K562 (cell line): ENCODE results near the gene OR2V1. TPM values are rescaled to one million over a fixed set of nuclear protein-coding genes. Genes with fewer than 3 reads are reported as not detected.

Experiments
- ATF1 ChIP-seq, 2 experiments: fragments of 450-650 bp in 1 of 2; IDR thresholded peaks; 2 replicates each; pipeline ENCODE4 v1.6.1; 2016; ENCODE audit warnings: missing compliant biosample characterization in 1 of 2, missing genetic modification characterization in 1 of 2
- FOXJ3 ChIP-seq: sonication (generic); formaldehyde crosslinking; IDR thresholded peaks from 2 replicates; pipeline ENCODE4 v1.4.0; 2020; ENCODE audit warnings: mild to moderate bottlenecking, missing genetic modification reagents
- HDAC6 ChIP-seq: IDR thresholded peaks from 2 replicates; pipeline ENCODE4 v1.6.1; 2012; ENCODE audit warnings: low read depth, mild to moderate bottlenecking, control low read depth, inconsistent platforms, low read length, moderate library complexity
- KLF6 ChIP-seq: fragments of 250-450 bp; sonication (Bioruptor Pico); IDR thresholded peaks from 2 replicates; pipeline ENCODE4 v1.4.0; 2020; ENCODE audit warnings: mild to moderate bottlenecking, moderate library complexity, borderline replicate concordance
- POLR2B ChIP-seq: fragments of 450-650 bp; IDR thresholded peaks from 2 replicates; pipeline ENCODE4 v1.6.1; 2018; ENCODE audit warnings: low read depth; ENCODE audit not compliant: partially characterized antibody
- SIN3A ChIP-seq, 2 experiments: fragments of 150-350 bp in 1 of 2; IDR thresholded peaks; 2 replicates each; pipeline ENCODE4 v1.6.1; 2011 to 2016; ENCODE audit warnings: borderline replicate concordance in 2 of 2, low read depth in 2 of 2, low read length in 2 of 2, mild to moderate bottlenecking in 2 of 2, moderate library complexity in 2 of 2; ENCODE audit not compliant: control insufficient read depth in 1 of 2
- SOX6 ChIP-seq: fragments of 450-650 bp; IDR thresholded peaks from 2 replicates; pipeline ENCODE4 v1.6.1; 2014; ENCODE audit warnings: mild to moderate bottlenecking
- TGIF2 ChIP-seq: sonication (generic); formaldehyde crosslinking; IDR thresholded peaks from 2 replicates; pipeline ENCODE4 v1.8.1; 2022; ENCODE audit warnings: mild to moderate bottlenecking, missing genetic modification reagents, moderate library complexity
- WHSC1 ChIP-seq: IDR thresholded peaks from one replicate; pipeline ENCODE4 v1.6.1; 2012; ENCODE audit warnings: low read length, control low read depth, inconsistent platforms
- ZBTB2 ChIP-seq: fragments of 450-650 bp; IDR thresholded peaks from 2 replicates; pipeline ENCODE4 v1.6.1; 2016; ENCODE audit warnings: antibody characterized with exemption
- ZBTB7A ChIP-seq: IDR thresholded peaks from 2 replicates; pipeline ENCODE4 v1.6.1; 2011; ENCODE audit warnings: low read depth, mild to moderate bottlenecking, low read length, moderate library complexity, borderline replicate concordance; ENCODE audit not compliant: control insufficient read depth
- ZNF347 ChIP-seq: fragments of 450-650 bp; formaldehyde crosslinking; IDR thresholded peaks from 2 replicates; pipeline ENCODE4 v1.4.0; 2020; ENCODE audit warnings: low read depth, mild to moderate bottlenecking, moderate library complexity
- ZNF764 ChIP-seq: fragments of 250-450 bp; sonication (Bioruptor Pico); IDR thresholded peaks from 2 replicates; pipeline ENCODE4 v1.4.0; 2020; ENCODE audit warnings: low read depth, mild to moderate bottlenecking, moderate library complexity
- ZNF778 ChIP-seq: fragments of 450-650 bp; formaldehyde crosslinking; IDR thresholded peaks from 2 replicates; pipeline ENCODE4 v1.4.0; 2020; ENCODE audit warnings: mild to moderate bottlenecking, moderate library complexity
- ZNF785 ChIP-seq: fragments of 250-450 bp; sonication (Bioruptor Pico); IDR thresholded peaks from 2 replicates; pipeline ENCODE4 v1.4.0; 2020; ENCODE audit warnings: mild to moderate bottlenecking
- polyA plus RNA-seq, 8 experiments: library from polyadenylated mRNA; depleted of rRNA in 4 of 8; stranded (reverse) in 5 of 8; unstranded in 3 of 8; fragments of >200 nt; fragmentation: Nextera tagmentation in 2 of 8; fragmentation: Illumina TruSeq in 1 of 8; extraction: Ambion mirVana in 2 of 8; extraction: Trizol in 1 of 8; gene quantifications; 2 replicates each; pipeline versions ENCODE4 v1.2.1 to v1.2.3, GENCODE V29; 2011 to 2014; ENCODE audit warnings: inconsistent platforms in 1 of 8, missing spikeins in 1 of 8
- total RNA-seq, 7 experiments: library from RNA; depleted of rRNA in 6 of 7; stranded (reverse); fragments of >200 nt in 6 of 7; fragmentation: Illumina TruSeq in 2 of 7; extraction: Trizol in 2 of 7; gene quantifications; 2 replicates each; pipeline versions ENCODE4 v1.2.1 to v1.2.3, GENCODE V29; 2011 to 2021; ENCODE audit warnings: low replicate concordance in 1 of 7
- TF ChIP-seq, protein P1 (sequence below), 2 experiments: IDR thresholded peaks in 1 of 2; conservative IDR thresholded peaks in 1 of 2; 2 replicates each; pipeline ENCODE4 v1.6.1; 2016; ENCODE audit warnings: low read depth in 2 of 2, mild to moderate bottlenecking in 1 of 2, missing compliant biosample characterization in 1 of 2, missing genetic modification characterization in 1 of 2, moderate library complexity in 1 of 2
- TF ChIP-seq, protein P2 (sequence below), 2 experiments: IDR thresholded peaks; 2 replicates each; pipeline ENCODE4 v1.6.1; 2011; ENCODE audit warnings: borderline replicate concordance in 1 of 2, control low read depth in 1 of 2, low read depth in 1 of 2, low read length in 1 of 2, mild to moderate bottlenecking in 1 of 2, mixed read lengths in 1 of 2, moderate library complexity in 1 of 2; ENCODE audit not compliant: insufficient read depth in 1 of 2, insufficient read length in 1 of 2, poor library complexity in 1 of 2, severe bottlenecking in 1 of 2; ENCODE audit errors: extremely low read depth in 1 of 2
- TF ChIP-seq, protein P3 (sequence below): fragments of 450-650 bp; IDR thresholded peaks from 2 replicates; pipeline ENCODE4 v1.6.1; 2016; ENCODE audit warnings: missing biosample characterization, missing genetic modification characterization

The OR2V1 gene
- total and polyA plus RNA-seq, 9 of the 15 experiments (the other 6 are each of a cell fraction or from before 2014, with no cell fraction given), result 0.04 to 0.28 (median 0.15) TPM; not detected in 5

DNA sequence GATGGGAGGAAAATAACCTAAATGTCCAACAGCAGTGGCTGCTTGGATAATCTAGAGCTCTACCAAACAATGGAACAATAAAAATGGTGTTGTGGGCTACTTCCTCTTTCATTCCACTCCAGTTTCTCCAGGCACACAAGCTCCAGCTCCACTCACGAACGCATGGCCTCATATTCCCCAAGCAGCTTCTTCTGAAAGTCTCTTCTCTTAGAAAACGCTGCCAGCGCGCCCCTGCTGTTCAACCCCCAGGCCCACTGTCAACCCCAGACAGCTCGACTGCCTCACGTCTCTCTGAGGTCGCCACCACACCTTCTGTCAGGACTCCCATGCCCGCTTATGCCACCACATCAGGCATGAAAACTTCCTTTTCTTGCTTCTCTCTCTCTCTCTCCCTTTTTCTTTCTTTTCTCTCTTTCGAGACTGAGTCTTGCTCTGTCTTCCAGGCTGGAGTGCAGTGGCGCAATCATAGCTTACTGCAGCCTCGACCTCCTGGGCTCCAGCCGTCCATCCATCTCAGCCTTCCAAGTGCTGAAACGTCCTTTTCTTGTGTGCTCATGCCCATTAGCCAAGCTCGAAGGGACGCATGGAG lies 32.6 kb upstream of the OR2V1 start (continued):
- TF ChIP-seq, protein P1, sequence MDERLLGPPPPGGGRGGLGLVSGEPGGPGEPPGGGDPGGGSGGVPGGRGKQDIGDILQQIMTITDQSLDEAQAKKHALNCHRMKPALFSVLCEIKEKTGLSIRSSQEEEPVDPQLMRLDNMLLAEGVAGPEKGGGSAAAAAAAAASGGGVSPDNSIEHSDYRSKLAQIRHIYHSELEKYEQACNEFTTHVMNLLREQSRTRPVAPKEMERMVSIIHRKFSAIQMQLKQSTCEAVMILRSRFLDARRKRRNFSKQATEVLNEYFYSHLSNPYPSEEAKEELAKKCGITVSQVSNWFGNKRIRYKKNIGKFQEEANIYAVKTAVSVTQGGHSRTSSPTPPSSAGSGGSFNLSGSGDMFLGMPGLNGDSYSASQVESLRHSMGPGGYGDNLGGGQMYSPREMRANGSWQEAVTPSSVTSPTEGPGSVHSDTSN (CRISPR knock-in tag; IDR thresholded peaks at IDR 0.05; ENCODE audit: low read depth), result no peak
- TF ChIP-seq, protein P1 (tag; conservative IDR thresholded peaks at IDR 0.05; ENCODE audit: low read depth), result no peak
- TF ChIP-seq, protein P2, sequence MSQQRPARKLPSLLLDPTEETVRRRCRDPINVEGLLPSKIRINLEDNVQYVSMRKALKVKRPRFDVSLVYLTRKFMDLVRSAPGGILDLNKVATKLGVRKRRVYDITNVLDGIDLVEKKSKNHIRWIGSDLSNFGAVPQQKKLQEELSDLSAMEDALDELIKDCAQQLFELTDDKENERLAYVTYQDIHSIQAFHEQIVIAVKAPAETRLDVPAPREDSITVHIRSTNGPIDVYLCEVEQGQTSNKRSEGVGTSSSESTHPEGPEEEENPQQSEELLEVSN (IDR thresholded peaks at IDR 0.05; ENCODE audit: borderline replicate concordance in 1 of 2, extremely low read depth in 1 of 2, insufficient read depth in 1 of 2, insufficient read length in 1 of 2, low read depth in 1 of 2, low read length in 1 of 2, poor library complexity in 1 of 2, severe bottlenecking in 1 of 2), result peak in 1 of 2 experiments; percentile 16
- TF ChIP-seq, protein P3, sequence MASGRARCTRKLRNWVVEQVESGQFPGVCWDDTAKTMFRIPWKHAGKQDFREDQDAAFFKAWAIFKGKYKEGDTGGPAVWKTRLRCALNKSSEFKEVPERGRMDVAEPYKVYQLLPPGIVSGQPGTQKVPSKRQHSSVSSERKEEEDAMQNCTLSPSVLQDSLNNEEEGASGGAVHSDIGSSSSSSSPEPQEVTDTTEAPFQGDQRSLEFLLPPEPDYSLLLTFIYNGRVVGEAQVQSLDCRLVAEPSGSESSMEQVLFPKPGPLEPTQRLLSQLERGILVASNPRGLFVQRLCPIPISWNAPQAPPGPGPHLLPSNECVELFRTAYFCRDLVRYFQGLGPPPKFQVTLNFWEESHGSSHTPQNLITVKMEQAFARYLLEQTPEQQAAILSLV (tag), result no peak
- TF ChIP-seq ZNF785 (CRISPR knock-in tag) (no peak), TGIF2 (CRISPR knock-in tag) (no peak), ATF1 (CRISPR knock-in tag; IDR thresholded peaks at IDR 0.05) (no peak), ATF1 (tag; IDR thresholded peaks at IDR 0.05) (peak; percentile 71), SIN3A (IDR thresholded peaks at IDR 0.05; ENCODE audit: borderline replicate concordance in 2 of 2, control insufficient read depth in 1 of 2, low read depth in 2 of 2, low read length in 2 of 2) (no peak), ZBTB7A (peak; percentile 64; the same call in 1 of the 2 replicates), ZNF778 (no peak), ZBTB2 (peak; percentile 42; the same call in 1 of the 2 replicates), SOX6 (peak; percentile 60), KLF6 (CRISPR knock-in tag) (no peak), FOXJ3 (CRISPR knock-in tag) (no peak), WHSC1 (no peak), HDAC6 (no peak), ZNF764 (CRISPR knock-in tag) (no peak), ZNF347 (CRISPR knock-in tag) (no peak), POLR2B (peak; percentile 43)
